Endometrial microvascular endothelial cells (primary cell): ENCODE measurements around the gene C3orf18. TPM values are rescaled to one million over a fixed set of nuclear protein-coding genes. Genes with fewer than 3 reads are reported as not detected.
"Not testable (repeated sequence)": the region's sequence is repeated elsewhere in the genome, so short reads cannot be mapped to it uniquely, and the experiment has no call there.

Experiments
- in situ Hi-C: cut with HindIII; loops from 2 replicates; pipeline ENCODE4 v1.10.0; 2017; ENCODE audit warnings: low sequenced_read_pairs, low pct_unique_long_range_greater_than_20kb; ENCODE audit errors: inconsistent ontology term
- total RNA-seq: library from RNA; depleted of rRNA; stranded (reverse); fragments of >200 nt; gene quantifications from one replicate; pipeline ENCODE4 v1.2.3, GENCODE V29; 2015; ENCODE audit errors: inconsistent ontology term

C3orf18 gene
- total RNA-seq, 1 donor from 2014 or later: 0.56 TPM

GRCh38 chr3:50515565-50516439, 51.7 kb downstream of the C3orf18 start:
- in situ Hi-C loops: no loop called here

GRCh38 chr3:50512908-50513307, 54.6 kb downstream of the C3orf18 start:
- in situ Hi-C loops: not testable (repeated sequence)

GRCh38 chr3:50512131-50512530, 55.4 kb downstream of the C3orf18 start:
- in situ Hi-C loops: no loop called here

- in situ Hi-C loops: no loop called here
Measured at GRCh38 chr3:50510325-50510724, 57.2 kb downstream of the C3orf18 start.

- in situ Hi-C loops: no loop called here
Measured at GRCh38 chr3:50509715-50510114, 57.8 kb downstream of the C3orf18 start.

- in situ Hi-C loops: no loop called here
Measured at GRCh38 chr3:50508821-50509220, 58.7 kb downstream of the C3orf18 start.

Other genes starting within 250 kb of the C3orf18 start
- 432 TPM for gene HYAL2, start 245.0 kb downstream of the C3orf18 start, total RNA-seq
- 40.9 TPM for gene TUSC2, start 239.5 kb downstream of the C3orf18 start, total RNA-seq
- 24.7 TPM for gene RASSF1, start 226.9 kb downstream of the C3orf18 start, total RNA-seq
- gene ZMYND10, start 222.0 kb downstream of the C3orf18 start, total RNA-seq: not detected
- gene NPRL2, start 217.0 kb downstream of the C3orf18 start, total RNA-seq: 13.6 TPM
- gene CYB561D2, start 216.9 kb downstream of the C3orf18 start, total RNA-seq: 40.8 TPM
- 83.0 TPM for gene TMEM115, start 208.2 kb downstream of the C3orf18 start, total RNA-seq
- gene CACNA2D2, start 64.1 kb downstream of the C3orf18 start, total RNA-seq: not detected
- 14.7 TPM for gene HEMK1, start 1.8 kb upstream of the C3orf18 start, total RNA-seq
- gene CISH, start 44.0 kb upstream of the C3orf18 start, total RNA-seq: 0.19 TPM
- gene MAPKAPK3, start 49.4 kb upstream of the C3orf18 start, total RNA-seq: 39.4 TPM
- not detected for gene DOCK3, start 107.2 kb upstream of the C3orf18 start, total RNA-seq